ENCODE results near the gene ACAT2.

- TF ChIP-seq CTCF (IDR thresholded peaks at IDR 0.05; ENCODE audit: low read depth, low read length, poor library complexity, severe bottlenecking) (no peak), EZH2phosphoT487 (IDR thresholded peaks at IDR 0.05; ENCODE audit: borderline replicate concordance, low read length) (no peak)
Measured at GRCh38 chr6:159715166-159715565, 46.7 kb upstream of the ACAT2 start.

Data from DOHH2 (cell line).